Renal pelvis (tissue), 4 donors: Measurements from ENCODE around the gene DAPK1. TPM values are rescaled to one million over a fixed set of nuclear protein-coding genes. Genes with fewer than 3 reads are reported as not detected.

ENCODE experiments used
- DNase-seq: peaks from one replicate; pipeline ENCODE4 v3.0.0-alpha.2; 2013
- polyA plus RNA-seq, 3 donors: library from polyadenylated mRNA; unstranded; fragments of 120-200 nt; gene quantifications; one replicate each; pipeline ENCODE4 v1.2.1, GENCODE V29; 2013; ENCODE audit not compliant: insufficient read length in 3 of 3

Gene DAPK1
- polyA plus RNA-seq, 3 donors, result 69.0 to 101 (median 95.7) TPM

GRCh38 chr9:87515588-87516221 lies 18.0 kb downstream of the DAPK1 start:
- DNase-seq, result no peak

- no peak for DNase-seq
Observed at GRCh38 chr9:87516222-87516925, 18.7 kb downstream of the DAPK1 start.

- DNase-seq, result no peak
Observed at GRCh38 chr9:87516926-87517290, 19.2 kb downstream of the DAPK1 start.

GRCh38 chr9:87517732-87518131 lies 20.1 kb downstream of the DAPK1 start:
- no peak for DNase-seq

- DNase-seq, result no peak
Observed at GRCh38 chr9:87518702-87519335, 21.2 kb downstream of the DAPK1 start.

- no peak for DNase-seq
Observed at GRCh38 chr9:87519461-87519860, 21.8 kb downstream of the DAPK1 start.

- DNase-seq, result no peak
Observed at GRCh38 chr9:87520172-87520683, 22.6 kb downstream of the DAPK1 start.

GRCh38 chr9:87521834-87522233 lies 24.2 kb downstream of the DAPK1 start:
- no peak for DNase-seq

GRCh38 chr9:87524061-87524460 lies 26.4 kb downstream of the DAPK1 start:
- no peak for DNase-seq

GRCh38 chr9:87525546-87526303 lies 28.1 kb downstream of the DAPK1 start:
- no peak for DNase-seq

GRCh38 chr9:87527211-87527916 lies 29.7 kb downstream of the DAPK1 start:
- DNase-seq, result no peak

GRCh38 chr9:87528969-87529368 lies 31.3 kb downstream of the DAPK1 start:
- DNase-seq, result no peak

GRCh38 chr9:87529671-87530070 lies 32.0 kb downstream of the DAPK1 start:
- no peak for DNase-seq

GRCh38 chr9:87530716-87531115 lies 33.0 kb downstream of the DAPK1 start:
- DNase-seq, result no peak

- DNase-seq, result no peak
Observed at GRCh38 chr9:87531370-87532295, 34.0 kb downstream of the DAPK1 start.

GRCh38 chr9:87533271-87533670 lies 35.6 kb downstream of the DAPK1 start:
- DNase-seq, result no peak

GRCh38 chr9:87534036-87534435 lies 36.4 kb downstream of the DAPK1 start:
- DNase-seq, result no peak

GRCh38 chr9:87534957-87535356 lies 37.3 kb downstream of the DAPK1 start:
- no peak for DNase-seq

GRCh38 chr9:87535817-87536539 lies 38.3 kb downstream of the DAPK1 start:
- no peak for DNase-seq

- no peak for DNase-seq
Observed at GRCh38 chr9:87537625-87538024, 40.0 kb downstream of the DAPK1 start.
